Type B pancreatic cell (in vitro differentiated cells): ENCODE measurements around the gene ZNF444. TPM values are rescaled to one million over a fixed set of nuclear protein-coding genes. Genes with fewer than 3 reads are reported as not detected.
"Not testable (repeated sequence)": the region's sequence is repeated elsewhere in the genome, so short reads cannot be mapped to it uniquely, and the experiment has no call there.

Source experiments
- DNase-seq: peaks from one replicate; pipeline ENCODE4 v3.0.0; 2021; ENCODE audit warnings: mixed read lengths; ENCODE audit not compliant: unreplicated experiment; ENCODE audit errors: extremely low spot score
- H3K27ac Mint-ChIP-seq: 2 replicates; pipeline ENCODE4 v1.8.0; 2021; ENCODE audit warnings: mild to moderate bottlenecking, mixed read lengths
- H3K27me3 Mint-ChIP-seq: 2 replicates; pipeline ENCODE4 v1.8.0; 2021; ENCODE audit warnings: mixed read lengths
- H3K36me3 Mint-ChIP-seq: 2 replicates; pipeline ENCODE4 v1.8.0; 2021; ENCODE audit warnings: mixed read lengths
- H3K4me1 Mint-ChIP-seq: one replicate; pipeline ENCODE4 v1.8.0; 2021; ENCODE audit warnings: mixed read lengths; ENCODE audit not compliant: unreplicated experiment
- H3K4me3 Mint-ChIP-seq: 2 replicates; pipeline ENCODE4 v1.8.0; 2021; ENCODE audit warnings: mild to moderate bottlenecking, mixed read lengths
- H3K9me3 Mint-ChIP-seq: 2 replicates; pipeline ENCODE4 v1.8.0; 2021; ENCODE audit warnings: mixed read lengths
- total RNA-seq: library from RNA; stranded (reverse); gene quantifications from 2 replicates; pipeline ENCODE4 v1.2.1, GENCODE V29; 2021; ENCODE audit warnings: low replicate concordance
- TF ChIP-seq, protein P1 (sequence below): fragments of 200-600 bp; sonication (generic); conservative IDR thresholded peaks from 2 replicates; pipeline ENCODE4 v1.5.0; 2021; ENCODE audit warnings: antibody characterized with exemption, mild to moderate bottlenecking

Gene ZNF444
- total RNA-seq, 1 donor from 2014 or later: 40.7 TPM

DNA sequence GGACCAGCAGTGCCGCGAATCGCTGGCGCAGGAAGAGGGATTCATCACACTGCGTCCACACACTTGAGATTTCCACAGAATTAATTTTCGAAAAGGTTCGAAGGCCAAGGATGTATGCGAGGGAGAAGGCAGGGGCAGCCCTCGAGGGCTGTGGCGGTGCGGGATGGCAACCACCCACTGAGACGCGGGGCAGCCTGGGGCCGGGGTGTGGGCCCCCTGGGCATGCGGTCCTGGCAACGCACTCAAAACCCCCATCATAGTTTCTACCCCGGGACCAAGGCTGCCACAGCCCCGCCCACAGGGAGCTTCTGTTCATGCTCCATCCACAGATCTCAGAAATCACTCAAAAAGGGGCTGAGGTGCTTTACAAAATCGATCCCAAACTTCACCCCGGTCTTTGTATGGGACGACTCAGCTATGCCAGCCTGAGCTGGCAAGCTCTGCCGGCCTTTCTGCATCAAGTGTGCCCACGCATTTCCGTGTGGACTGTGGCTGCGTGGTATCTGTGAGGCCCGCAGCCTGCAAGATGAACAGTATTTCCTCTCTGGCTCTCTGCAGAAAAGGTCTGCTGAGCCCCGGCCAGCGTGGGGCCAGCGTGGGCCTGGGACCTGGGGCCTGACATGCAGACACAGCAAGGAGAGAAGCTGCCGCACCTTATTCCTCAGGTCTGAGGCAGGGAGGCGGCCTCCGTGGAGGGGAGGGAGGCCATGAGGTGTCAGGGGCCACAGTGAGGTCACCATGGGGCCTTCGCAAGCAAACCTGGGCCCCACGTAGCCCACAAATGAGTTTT, 39.1 kb upstream of the ZNF444 start:
- Mint-ChIP-seq H3K4me1 (no peaks in the 10 kb centered on the region), H3K27ac (no peak overlapping the region), H3K27me3 (no peaks in the 10 kb centered on the region), H3K36me3 (peaks cover 4% of the 10 kb centered on the region), H3K9me3 (no peaks in the 10 kb centered on the region), H3K4me3 (no peak overlapping the region)
- TF ChIP-seq, protein P1, sequence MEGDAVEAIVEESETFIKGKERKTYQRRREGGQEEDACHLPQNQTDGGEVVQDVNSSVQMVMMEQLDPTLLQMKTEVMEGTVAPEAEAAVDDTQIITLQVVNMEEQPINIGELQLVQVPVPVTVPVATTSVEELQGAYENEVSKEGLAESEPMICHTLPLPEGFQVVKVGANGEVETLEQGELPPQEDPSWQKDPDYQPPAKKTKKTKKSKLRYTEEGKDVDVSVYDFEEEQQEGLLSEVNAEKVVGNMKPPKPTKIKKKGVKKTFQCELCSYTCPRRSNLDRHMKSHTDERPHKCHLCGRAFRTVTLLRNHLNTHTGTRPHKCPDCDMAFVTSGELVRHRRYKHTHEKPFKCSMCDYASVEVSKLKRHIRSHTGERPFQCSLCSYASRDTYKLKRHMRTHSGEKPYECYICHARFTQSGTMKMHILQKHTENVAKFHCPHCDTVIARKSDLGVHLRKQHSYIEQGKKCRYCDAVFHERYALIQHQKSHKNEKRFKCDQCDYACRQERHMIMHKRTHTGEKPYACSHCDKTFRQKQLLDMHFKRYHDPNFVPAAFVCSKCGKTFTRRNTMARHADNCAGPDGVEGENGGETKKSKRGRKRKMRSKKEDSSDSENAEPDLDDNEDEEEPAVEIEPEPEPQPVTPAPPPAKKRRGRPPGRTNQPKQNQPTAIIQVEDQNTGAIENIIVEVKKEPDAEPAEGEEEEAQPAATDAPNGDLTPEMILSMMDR: no peak
- DNase-seq: no peak

DNA sequence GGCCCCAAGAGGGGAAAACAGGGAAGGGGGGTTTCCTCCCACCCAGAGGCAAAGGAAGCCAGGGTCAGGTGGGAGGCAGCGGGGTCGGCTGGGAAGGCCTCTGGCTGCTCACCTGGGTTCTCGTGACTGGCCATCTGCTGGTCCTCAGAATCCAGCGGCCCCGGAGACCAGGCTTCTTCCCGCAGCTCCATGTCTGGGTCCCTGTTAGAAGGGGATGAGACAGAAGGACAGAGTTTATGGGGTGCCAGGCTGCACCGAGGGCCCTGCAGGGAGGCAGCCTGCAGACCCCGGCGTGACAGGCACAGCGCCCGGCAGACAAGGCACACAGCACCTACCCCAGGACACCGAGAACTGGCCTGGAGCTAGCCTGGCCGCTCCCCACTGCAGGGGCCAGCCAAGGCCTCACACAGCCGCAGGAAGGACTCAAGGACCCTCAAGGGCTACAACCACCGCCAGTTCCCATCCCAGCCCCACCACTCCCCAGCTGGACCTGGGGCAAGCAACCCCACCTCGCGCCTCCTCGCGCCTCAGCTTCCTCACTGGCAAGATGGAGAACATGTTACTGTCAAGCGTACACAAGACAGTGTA, 38.0 kb upstream of the ZNF444 start:
- H3K4me1 Mint-ChIP-seq: no peaks in the 10 kb centered on the region
- H3K36me3 Mint-ChIP-seq: peaks cover 4% of the 10 kb centered on the region
- TF ChIP-seq, protein P1: no peak
- H3K27me3 Mint-ChIP-seq: no peaks in the 10 kb centered on the region
- no peaks in the 10 kb centered on the region for H3K9me3 Mint-ChIP-seq
- no peak overlapping the region for H3K4me3 Mint-ChIP-seq
- H3K27ac Mint-ChIP-seq: no peak overlapping the region
- DNase-seq: no peak

DNA sequence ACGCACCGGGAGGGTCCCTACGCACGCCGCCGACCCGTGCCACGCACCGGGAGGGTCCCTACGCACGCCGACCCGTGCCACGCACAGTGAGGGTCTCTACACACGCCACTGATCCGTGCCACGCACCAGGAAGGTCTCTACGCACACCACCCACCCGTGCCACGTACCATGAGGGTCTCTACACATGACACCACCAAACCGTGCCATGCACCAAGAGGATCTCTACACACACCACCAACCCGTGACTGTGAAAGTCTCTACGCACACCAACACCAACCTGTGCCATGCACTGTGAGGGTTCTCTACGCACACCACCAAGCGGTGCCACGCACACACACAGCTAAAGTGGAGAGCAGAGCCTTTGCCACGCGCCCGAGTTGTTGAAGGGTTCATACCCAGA, 36.7 kb upstream of the ZNF444 start:
- no peak for DNase-seq
- H3K27ac Mint-ChIP-seq: no peak overlapping the region
- no peak overlapping the region for H3K4me3 Mint-ChIP-seq
- no peaks in the 10 kb centered on the region for H3K27me3 Mint-ChIP-seq
- TF ChIP-seq, protein P1: no peak
- peaks cover 4% of the 10 kb centered on the region for H3K36me3 Mint-ChIP-seq
- H3K4me1 Mint-ChIP-seq: peaks cover 5% of the 10 kb centered on the region
- no peaks in the 10 kb centered on the region for H3K9me3 Mint-ChIP-seq

DNA sequence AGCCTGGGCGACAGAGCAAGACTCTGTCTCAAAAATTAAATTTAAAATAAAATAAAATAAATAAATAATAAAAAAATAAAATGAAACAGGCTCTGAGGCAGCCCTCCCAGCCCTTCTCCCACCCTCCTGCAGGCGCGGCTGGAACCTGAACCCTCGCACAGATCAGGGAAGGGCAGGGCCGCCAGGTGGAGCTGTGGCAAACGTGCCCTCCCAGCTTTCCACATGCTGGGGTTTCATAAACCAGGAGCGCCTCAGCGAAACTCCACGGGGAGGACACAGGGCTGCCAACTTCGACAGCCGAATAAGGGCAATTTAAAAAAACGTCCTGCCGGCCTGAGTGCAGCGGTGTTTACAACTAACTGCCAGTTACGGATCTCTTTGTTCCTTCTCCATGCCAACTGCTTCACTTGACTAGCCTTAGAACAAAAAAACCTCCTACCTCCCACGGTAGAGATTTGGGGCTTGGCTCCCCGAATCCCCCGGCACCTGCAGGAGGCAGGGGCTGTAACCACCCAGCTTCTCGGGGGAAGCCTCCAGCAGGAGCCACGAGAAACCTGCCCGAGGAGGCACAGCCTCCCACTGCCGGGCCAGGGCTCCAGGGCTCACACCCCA, 35.9 kb upstream of the ZNF444 start:
- Mint-ChIP-seq H3K27me3 (no peaks in the 10 kb centered on the region), H3K4me1 (peaks cover 8% of the 10 kb centered on the region), H3K9me3 (no peaks in the 10 kb centered on the region), H3K4me3 (no peak overlapping the region), H3K27ac (peak overlapping the region; percentile 23), H3K36me3 (peaks cover 4% of the 10 kb centered on the region)
- TF ChIP-seq, protein P1: peak; percentile 71
- no peak for DNase-seq

DNA sequence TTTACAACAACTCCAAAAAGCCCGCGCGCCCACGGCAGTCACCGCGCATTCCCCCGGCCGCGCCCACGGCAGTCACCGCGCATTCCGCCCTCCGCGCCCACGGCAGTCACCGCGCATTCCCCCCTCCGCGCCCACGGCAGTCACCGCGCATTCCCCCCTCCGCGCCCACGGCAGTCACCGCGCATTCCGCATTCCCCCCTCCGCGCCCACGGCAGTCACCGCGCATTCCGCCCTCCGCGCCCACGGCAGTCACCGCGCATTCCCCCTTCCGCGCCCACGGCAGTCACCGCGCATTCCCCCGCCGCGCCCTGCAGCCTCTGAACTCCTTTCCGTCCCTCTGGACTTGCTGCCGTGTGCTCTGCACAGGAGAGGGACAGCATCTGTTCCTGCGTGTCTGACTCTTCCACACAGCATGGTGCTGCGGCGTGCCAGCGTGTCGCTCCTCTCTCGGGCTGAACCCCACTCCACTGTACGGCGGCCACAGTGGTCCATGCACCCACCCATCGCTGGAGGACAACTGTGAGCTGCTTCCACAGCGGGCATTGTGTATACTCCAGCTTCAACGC, 35.2 kb upstream of the ZNF444 start:
- DNase-seq, H3K4me3 Mint-ChIP-seq, H3K27me3 Mint-ChIP-seq, H3K36me3 Mint-ChIP-seq, H3K9me3 Mint-ChIP-seq: not testable (repeated sequence)
- Mint-ChIP-seq H3K4me1 (peaks cover 15% of the 10 kb centered on the region), H3K27ac (peak overlapping the region; percentile 70)
